ENCODE measurements around the gene MRPL10. TPM values are rescaled to one million over a fixed set of nuclear protein-coding genes. Genes with fewer than 3 reads are reported as not detected.

MRPL10 gene
- total RNA-seq, 1 donor from 2014 or later: 29.6 TPM

- DNase-seq (ENCODE audit: low read depth, low spot score): no peak
Measured at GRCh38 chr17:47813512-47814031, 17.8 kb downstream of the MRPL10 start.

GRCh38 chr17:47813077-47813476 lies 18.3 kb downstream of the MRPL10 start:
- DNase-seq (ENCODE audit: low read depth, low spot score): no peak

DNA sequence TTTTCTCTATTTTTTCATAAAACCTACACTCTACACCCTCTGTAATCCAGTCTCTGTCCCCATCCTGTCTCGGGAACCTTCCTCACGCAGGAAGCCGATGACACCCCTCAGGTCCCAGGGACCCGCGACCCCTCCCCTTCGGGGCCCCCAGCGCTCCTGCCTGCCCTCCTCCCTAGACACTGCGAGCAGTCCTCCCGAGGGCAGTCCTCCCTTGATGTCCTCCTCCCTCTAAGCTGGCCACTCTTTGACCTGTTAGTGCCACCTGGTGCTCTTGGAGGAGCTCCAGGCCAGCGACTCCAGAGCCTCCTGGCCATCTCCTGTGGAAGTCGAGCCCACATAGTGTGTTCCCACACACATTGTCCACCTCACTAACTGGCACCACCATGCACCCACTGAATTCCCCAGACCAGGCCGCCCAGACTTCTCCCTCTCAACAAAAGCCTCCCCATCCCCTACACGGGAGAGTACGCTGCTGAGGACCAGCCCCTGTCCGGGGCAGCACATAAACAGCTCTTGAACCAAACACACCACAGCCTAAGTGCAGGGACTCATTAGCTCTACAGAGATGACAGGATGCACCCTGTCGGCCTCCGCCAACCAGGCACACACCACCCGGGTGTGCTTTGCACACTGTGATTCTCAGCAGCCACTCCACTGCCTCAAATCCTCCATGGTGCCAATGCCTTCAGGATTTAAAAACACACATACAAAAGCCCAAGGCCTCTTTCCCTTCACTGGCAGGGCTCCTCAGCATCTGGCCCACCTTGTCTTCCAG lies 19.0 kb downstream of the MRPL10 start:
- DNase-seq (ENCODE audit: low read depth, low spot score): no peak

GRCh38 chr17:47811709-47812108 lies 19.6 kb downstream of the MRPL10 start:
- DNase-seq (ENCODE audit: low read depth, low spot score): no peak

DNA sequence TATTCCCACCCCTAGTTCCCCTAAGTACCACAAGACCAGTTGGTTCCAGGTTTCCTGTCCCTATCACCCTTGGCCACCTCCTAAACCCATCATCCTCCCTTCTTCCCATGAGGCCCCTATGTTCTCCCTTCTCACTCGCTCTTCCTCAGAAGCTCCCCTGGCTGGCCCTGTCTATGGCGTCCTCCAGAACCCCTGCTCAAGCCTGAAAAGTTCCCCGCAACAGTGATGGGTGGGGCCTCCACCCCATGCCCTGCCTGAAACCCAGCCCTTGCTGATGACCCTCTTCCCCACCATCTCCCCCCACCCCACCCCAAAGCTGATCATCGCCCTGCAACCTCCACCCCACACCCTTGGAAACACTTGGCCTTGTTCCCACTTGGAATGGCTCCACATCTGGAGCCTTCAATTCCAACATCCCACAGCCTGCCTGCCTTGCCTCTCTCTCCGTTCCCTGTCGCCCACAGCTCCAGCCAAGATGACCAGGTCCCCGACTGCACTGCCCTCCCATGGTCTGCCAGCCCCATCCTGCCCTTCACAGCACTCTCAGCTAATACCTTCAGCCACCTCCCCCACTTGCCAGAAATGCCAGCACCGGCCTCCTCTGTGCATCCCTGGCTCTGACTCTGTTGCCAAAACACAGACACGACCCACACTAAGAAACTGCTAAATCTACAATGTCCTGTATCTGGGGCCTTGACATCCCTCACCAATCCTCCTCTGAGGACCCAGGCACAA lies 20.3 kb downstream of the MRPL10 start:
- DNase-seq (ENCODE audit: low read depth, low spot score): no peak

DNA sequence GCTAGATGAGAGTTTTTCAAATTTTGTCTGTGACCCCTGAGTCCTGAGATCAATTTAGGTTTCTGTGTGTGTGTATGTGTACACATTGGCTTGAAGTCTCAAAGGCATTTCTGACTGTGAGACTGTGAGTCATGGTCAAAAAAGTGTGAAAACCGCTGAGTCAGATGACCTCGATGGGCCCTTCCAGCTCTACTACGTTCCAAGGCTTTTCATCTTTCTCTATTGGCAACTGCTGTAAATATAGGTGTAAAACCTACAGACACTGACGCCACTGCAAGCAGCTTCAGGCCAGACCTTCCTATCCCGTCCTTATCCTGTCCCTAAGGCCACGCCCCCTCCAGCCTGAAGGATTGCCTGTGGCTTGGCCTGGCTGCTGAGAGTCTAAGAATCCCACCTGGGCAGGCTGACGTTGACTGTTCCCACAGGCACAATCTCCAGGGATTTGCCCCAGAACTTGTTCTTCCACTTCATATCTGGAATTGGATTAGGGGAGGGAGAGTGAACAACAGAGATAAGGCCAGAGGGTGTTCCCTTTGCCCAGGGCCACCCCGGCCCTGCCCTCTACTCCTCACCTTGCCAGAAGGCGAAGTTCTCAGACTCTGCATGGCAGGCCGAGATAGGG lies 21.0 kb downstream of the MRPL10 start:
- DNase-seq (ENCODE audit: low read depth, low spot score): peak; percentile 44

GRCh38 chr17:47808830-47809480 lies 22.4 kb downstream of the MRPL10 start:
- no peak for DNase-seq (ENCODE audit: low read depth, low spot score)

GRCh38 chr17:47808036-47808829 lies 23.1 kb downstream of the MRPL10 start:
- no peak for DNase-seq (ENCODE audit: low read depth, low spot score)

GRCh38 chr17:47807421-47807820 lies 23.9 kb downstream of the MRPL10 start:
- DNase-seq (ENCODE audit: low read depth, low spot score): no peak

DNA sequence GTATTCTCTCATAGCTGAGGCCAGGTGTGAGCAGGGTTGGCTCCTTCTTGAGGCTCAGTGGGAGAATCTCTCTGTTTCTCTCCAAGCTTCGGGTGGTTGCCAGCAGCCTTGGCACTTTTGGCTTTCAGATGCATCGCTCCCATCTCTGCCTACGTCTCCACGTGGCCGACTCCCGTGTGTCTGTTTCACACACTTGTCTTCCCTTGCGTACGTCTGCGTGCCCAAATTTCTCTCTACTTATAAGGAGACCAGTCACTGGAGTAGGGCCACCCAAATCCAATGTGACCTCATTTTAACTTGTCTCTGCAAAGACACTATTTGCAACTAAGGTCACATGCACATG lies 24.5 kb downstream of the MRPL10 start:
- DNase-seq (ENCODE audit: low read depth, low spot score): no peak

GRCh38 chr17:47806026-47806912 lies 25.1 kb downstream of the MRPL10 start:
- no peak for DNase-seq (ENCODE audit: low read depth, low spot score)

DNA sequence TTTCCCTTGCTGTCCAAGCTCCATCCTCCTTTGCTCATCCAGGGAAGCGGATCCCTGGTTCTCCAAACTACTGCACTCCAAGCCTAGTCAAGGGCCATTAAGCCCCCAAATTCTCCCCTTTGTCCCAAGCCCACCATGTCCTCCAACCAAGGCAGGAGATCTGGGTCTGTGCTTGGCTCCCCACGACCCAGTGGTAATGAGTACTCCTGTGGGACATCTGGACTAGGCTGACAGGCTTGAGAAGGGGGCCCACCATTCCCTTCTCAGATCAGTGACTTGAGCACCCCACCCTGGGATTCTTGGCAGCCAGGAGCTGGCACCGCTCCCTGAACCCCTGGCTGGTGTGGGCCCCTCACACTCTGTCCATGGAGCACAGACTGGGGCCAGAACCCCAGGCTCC lies 26.9 kb downstream of the MRPL10 start:
- DNase-seq (ENCODE audit: low read depth, low spot score): no peak

GRCh38 chr17:47803751-47804150 lies 27.6 kb downstream of the MRPL10 start:
- DNase-seq (ENCODE audit: low read depth, low spot score): no peak

GRCh38 chr17:47803201-47803600 lies 28.1 kb downstream of the MRPL10 start:
- no peak for DNase-seq (ENCODE audit: low read depth, low spot score)

GRCh38 chr17:47802341-47803022 lies 28.9 kb downstream of the MRPL10 start:
- DNase-seq (ENCODE audit: low read depth, low spot score): no peak

- DNase-seq (ENCODE audit: low read depth, low spot score): no peak
Measured at GRCh38 chr17:47801906-47802305, 29.4 kb downstream of the MRPL10 start.

GRCh38 chr17:47801176-47801765 lies 30.1 kb downstream of the MRPL10 start:
- no peak for DNase-seq (ENCODE audit: low read depth, low spot score)

GRCh38 chr17:47800686-47801085 lies 30.7 kb downstream of the MRPL10 start:
- DNase-seq (ENCODE audit: low read depth, low spot score): no peak

DNA sequence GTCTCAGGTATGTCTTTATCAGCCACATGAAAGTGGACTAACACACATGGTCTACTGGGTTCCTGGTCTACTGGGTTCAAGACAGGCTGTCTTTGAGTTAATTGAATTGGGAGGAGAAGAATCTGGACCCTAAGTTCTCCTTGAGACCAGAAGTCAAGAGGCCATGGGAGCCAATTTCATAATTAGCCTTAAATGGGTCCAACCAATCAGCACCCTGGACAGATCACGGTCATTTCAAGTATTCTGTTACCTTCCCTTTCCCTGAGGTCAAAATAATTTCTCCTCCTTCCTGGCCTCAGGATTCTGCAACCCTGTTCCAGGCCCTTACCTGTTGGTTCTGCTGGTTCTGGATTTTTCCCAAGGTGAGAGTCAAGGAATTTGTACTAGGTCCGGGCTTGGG lies 33.5 kb downstream of the MRPL10 start:
- no peak for DNase-seq (ENCODE audit: low read depth, low spot score)

All from pulmonary artery endothelial cell (primary cell).